ENCODE data around the gene SPATA13. TPM values are rescaled to one million over a fixed set of nuclear protein-coding genes. Genes with fewer than 3 reads are reported as not detected.

The SPATA13 gene
- total RNA-seq, 1 donor from 2014 or later = 5.1 TPM

GRCh38 chr13:24301434-24301833, 140.9 kb downstream of the SPATA13 start:
- Mint-ChIP-seq H3K27ac (ENCODE audit: unreplicated experiment) (no peak overlapping the region), H3K27me3 (ENCODE audit: low read depth) (no peaks in the 10 kb centered on the region), H3K4me1 (ENCODE audit: low read depth) (peaks cover 6% of the 10 kb centered on the region), H3K36me3 (ENCODE audit: low read depth) (peaks cover 12% of the 10 kb centered on the region), H3K4me3 (ENCODE audit: unreplicated experiment) (no peak overlapping the region), H3K9me3 (ENCODE audit: low read depth) (no peaks in the 10 kb centered on the region)
- no peak for DNase-seq (ENCODE audit: low spot score)
- TF ChIP-seq CTCF (IDR thresholded peaks at IDR 0.05) = no peak

GRCh38 chr13:24301911-24302310, 141.4 kb downstream of the SPATA13 start:
- H3K4me1 Mint-ChIP-seq (ENCODE audit: low read depth) = peaks cover 9% of the 10 kb centered on the region
- no peak for DNase-seq (ENCODE audit: low spot score)
- H3K36me3 Mint-ChIP-seq (ENCODE audit: low read depth) = peaks cover 10% of the 10 kb centered on the region
- H3K27me3 Mint-ChIP-seq (ENCODE audit: low read depth) = no peaks in the 10 kb centered on the region
- H3K27ac Mint-ChIP-seq (ENCODE audit: unreplicated experiment) = no peak overlapping the region
- no peak for TF ChIP-seq CTCF (IDR thresholded peaks at IDR 0.05)
- no peaks in the 10 kb centered on the region for H3K9me3 Mint-ChIP-seq (ENCODE audit: low read depth)
- no peak overlapping the region for H3K4me3 Mint-ChIP-seq (ENCODE audit: unreplicated experiment)

GRCh38 chr13:24304620-24305019, 144.1 kb downstream of the SPATA13 start:
- Mint-ChIP-seq H3K27ac (ENCODE audit: unreplicated experiment) (no peak overlapping the region), H3K36me3 (ENCODE audit: low read depth) (peaks cover 3% of the 10 kb centered on the region), H3K4me3 (ENCODE audit: unreplicated experiment) (no peak overlapping the region), H3K4me1 (ENCODE audit: low read depth) (peaks cover 15% of the 10 kb centered on the region), H3K27me3 (ENCODE audit: low read depth) (no peaks in the 10 kb centered on the region), H3K9me3 (ENCODE audit: low read depth) (no peaks in the 10 kb centered on the region)
- TF ChIP-seq CTCF (IDR thresholded peaks at IDR 0.05) = no peak
- no peak for DNase-seq (ENCODE audit: low spot score)

GRCh38 chr13:24306632-24307031, 146.1 kb downstream of the SPATA13 start:
- Mint-ChIP-seq H3K27me3 (ENCODE audit: low read depth) (no peaks in the 10 kb centered on the region), H3K36me3 (ENCODE audit: low read depth) (no peaks in the 10 kb centered on the region), H3K27ac (ENCODE audit: unreplicated experiment) (no peak overlapping the region), H3K9me3 (ENCODE audit: low read depth) (no peaks in the 10 kb centered on the region), H3K4me1 (ENCODE audit: low read depth) (peaks cover 15% of the 10 kb centered on the region), H3K4me3 (ENCODE audit: unreplicated experiment) (no peak overlapping the region)
- no peak for DNase-seq (ENCODE audit: low spot score)
- TF ChIP-seq CTCF (IDR thresholded peaks at IDR 0.05) = no peak

- no peak for TF ChIP-seq CTCF (IDR thresholded peaks at IDR 0.05)
- Mint-ChIP-seq H3K9me3 (ENCODE audit: low read depth) (no peaks in the 10 kb centered on the region), H3K4me3 (ENCODE audit: unreplicated experiment) (no peak overlapping the region), H3K4me1 (ENCODE audit: low read depth) (peaks cover 15% of the 10 kb centered on the region), H3K27me3 (ENCODE audit: low read depth) (peaks cover 4% of the 10 kb centered on the region), H3K27ac (ENCODE audit: unreplicated experiment) (no peak overlapping the region), H3K36me3 (ENCODE audit: low read depth) (no peaks in the 10 kb centered on the region)
- no peak for DNase-seq (ENCODE audit: low spot score)
These were observed 146.9 kb downstream of the SPATA13 start for GRCh38 chr13:24307211-24308067.
